Body of pancreas (tissue), 4 donors: ENCODE data around the gene WDR46.

ENCODE experiments used
- POLR2A ChIP-seq, 3 donors: fragments of 450-650 bp; IDR thresholded peaks; one replicate each; pipeline ENCODE4 v1.6.1; 2016; ENCODE audit warnings: antibody characterized with exemption in 3 of 3, mild to moderate bottlenecking in 2 of 3
- TF ChIP-seq, protein P1 (sequence below), 7 experiments: fragments of 450-650 bp in 4 of 7; fragments of 200-600 bp in 3 of 7; sonication (generic) in 3 of 7; IDR thresholded peaks; one replicate each; pipeline ENCODE4 v1.5.1; 2016 to 2019; ENCODE audit warnings: antibody characterized with exemption in 7 of 7

DNA sequence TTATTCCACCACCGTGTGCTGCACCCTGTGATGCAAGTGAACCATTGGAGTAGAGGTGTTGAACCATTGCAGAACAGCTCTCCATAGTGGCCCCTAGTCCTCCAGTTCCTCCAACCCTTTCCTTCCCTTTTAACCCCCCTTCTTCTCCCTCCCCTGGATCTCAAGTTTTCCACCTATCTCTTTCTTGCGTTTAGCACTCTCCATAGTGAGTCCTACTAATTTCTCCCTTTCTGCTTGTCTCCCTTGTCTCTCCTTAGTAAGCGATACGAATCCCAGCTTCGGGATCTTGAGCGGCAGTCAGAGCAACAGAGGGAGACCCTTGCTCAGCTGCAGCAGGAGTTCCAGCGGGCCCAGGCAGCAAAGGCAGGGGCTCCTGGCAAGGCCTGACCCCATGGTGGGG is 1.4 kb upstream of the WDR46 start:
- TF ChIP-seq, protein P1, sequence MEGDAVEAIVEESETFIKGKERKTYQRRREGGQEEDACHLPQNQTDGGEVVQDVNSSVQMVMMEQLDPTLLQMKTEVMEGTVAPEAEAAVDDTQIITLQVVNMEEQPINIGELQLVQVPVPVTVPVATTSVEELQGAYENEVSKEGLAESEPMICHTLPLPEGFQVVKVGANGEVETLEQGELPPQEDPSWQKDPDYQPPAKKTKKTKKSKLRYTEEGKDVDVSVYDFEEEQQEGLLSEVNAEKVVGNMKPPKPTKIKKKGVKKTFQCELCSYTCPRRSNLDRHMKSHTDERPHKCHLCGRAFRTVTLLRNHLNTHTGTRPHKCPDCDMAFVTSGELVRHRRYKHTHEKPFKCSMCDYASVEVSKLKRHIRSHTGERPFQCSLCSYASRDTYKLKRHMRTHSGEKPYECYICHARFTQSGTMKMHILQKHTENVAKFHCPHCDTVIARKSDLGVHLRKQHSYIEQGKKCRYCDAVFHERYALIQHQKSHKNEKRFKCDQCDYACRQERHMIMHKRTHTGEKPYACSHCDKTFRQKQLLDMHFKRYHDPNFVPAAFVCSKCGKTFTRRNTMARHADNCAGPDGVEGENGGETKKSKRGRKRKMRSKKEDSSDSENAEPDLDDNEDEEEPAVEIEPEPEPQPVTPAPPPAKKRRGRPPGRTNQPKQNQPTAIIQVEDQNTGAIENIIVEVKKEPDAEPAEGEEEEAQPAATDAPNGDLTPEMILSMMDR (IDR thresholded peaks at IDR 0.05): no peak
- TF ChIP-seq POLR2A (IDR thresholded peaks at IDR 0.05): no peak
